Measurements from ENCODE around the gene ADH4.
"Not testable (repeated sequence)": the region's sequence is repeated elsewhere in the genome, so short reads cannot be mapped to it uniquely, and the experiment has no call there.

DNA sequence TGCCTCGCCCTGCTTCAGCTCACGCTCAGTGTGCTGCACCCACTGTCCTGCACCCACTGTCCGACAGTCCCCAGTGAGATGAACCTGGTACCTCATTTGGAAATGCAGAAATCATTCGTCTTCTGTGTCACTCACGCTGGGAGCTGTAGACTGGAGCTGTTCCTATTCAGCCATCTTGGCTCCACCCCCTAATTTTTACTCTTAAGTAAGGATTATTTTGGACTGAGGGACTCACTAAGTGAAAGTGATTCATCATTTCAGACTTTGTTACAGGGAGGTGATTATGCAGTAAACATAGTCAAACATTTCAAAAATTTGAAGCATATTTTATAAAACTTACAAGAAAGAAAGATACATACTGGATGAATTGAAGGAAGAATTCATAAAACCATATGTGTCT, 44.3 kb downstream of the ADH4 start:
- TF ChIP-seq, protein P1, sequence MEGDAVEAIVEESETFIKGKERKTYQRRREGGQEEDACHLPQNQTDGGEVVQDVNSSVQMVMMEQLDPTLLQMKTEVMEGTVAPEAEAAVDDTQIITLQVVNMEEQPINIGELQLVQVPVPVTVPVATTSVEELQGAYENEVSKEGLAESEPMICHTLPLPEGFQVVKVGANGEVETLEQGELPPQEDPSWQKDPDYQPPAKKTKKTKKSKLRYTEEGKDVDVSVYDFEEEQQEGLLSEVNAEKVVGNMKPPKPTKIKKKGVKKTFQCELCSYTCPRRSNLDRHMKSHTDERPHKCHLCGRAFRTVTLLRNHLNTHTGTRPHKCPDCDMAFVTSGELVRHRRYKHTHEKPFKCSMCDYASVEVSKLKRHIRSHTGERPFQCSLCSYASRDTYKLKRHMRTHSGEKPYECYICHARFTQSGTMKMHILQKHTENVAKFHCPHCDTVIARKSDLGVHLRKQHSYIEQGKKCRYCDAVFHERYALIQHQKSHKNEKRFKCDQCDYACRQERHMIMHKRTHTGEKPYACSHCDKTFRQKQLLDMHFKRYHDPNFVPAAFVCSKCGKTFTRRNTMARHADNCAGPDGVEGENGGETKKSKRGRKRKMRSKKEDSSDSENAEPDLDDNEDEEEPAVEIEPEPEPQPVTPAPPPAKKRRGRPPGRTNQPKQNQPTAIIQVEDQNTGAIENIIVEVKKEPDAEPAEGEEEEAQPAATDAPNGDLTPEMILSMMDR (IDR thresholded peaks at IDR 0.05): not testable (repeated sequence)
- TF ChIP-seq, protein P2, sequence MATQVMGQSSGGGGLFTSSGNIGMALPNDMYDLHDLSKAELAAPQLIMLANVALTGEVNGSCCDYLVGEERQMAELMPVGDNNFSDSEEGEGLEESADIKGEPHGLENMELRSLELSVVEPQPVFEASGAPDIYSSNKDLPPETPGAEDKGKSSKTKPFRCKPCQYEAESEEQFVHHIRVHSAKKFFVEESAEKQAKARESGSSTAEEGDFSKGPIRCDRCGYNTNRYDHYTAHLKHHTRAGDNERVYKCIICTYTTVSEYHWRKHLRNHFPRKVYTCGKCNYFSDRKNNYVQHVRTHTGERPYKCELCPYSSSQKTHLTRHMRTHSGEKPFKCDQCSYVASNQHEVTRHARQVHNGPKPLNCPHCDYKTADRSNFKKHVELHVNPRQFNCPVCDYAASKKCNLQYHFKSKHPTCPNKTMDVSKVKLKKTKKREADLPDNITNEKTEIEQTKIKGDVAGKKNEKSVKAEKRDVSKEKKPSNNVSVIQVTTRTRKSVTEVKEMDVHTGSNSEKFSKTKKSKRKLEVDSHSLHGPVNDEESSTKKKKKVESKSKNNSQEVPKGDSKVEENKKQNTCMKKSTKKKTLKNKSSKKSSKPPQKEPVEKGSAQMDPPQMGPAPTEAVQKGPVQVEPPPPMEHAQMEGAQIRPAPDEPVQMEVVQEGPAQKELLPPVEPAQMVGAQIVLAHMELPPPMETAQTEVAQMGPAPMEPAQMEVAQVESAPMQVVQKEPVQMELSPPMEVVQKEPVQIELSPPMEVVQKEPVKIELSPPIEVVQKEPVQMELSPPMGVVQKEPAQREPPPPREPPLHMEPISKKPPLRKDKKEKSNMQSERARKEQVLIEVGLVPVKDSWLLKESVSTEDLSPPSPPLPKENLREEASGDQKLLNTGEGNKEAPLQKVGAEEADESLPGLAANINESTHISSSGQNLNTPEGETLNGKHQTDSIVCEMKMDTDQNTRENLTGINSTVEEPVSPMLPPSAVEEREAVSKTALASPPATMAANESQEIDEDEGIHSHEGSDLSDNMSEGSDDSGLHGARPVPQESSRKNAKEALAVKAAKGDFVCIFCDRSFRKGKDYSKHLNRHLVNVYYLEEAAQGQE (IDR thresholded peaks at IDR 0.05; ENCODE audit: insufficient read depth in 1 of 2, low read depth in 2 of 2, low read length in 1 of 2): not testable (repeated sequence)
- TF ChIP-seq SIN3A (IDR thresholded peaks at IDR 0.05; ENCODE audit: borderline replicate concordance, insufficient read depth, low read depth, low read length): not testable (repeated sequence)
